ENCODE results near the gene CBLN4.

DNA sequence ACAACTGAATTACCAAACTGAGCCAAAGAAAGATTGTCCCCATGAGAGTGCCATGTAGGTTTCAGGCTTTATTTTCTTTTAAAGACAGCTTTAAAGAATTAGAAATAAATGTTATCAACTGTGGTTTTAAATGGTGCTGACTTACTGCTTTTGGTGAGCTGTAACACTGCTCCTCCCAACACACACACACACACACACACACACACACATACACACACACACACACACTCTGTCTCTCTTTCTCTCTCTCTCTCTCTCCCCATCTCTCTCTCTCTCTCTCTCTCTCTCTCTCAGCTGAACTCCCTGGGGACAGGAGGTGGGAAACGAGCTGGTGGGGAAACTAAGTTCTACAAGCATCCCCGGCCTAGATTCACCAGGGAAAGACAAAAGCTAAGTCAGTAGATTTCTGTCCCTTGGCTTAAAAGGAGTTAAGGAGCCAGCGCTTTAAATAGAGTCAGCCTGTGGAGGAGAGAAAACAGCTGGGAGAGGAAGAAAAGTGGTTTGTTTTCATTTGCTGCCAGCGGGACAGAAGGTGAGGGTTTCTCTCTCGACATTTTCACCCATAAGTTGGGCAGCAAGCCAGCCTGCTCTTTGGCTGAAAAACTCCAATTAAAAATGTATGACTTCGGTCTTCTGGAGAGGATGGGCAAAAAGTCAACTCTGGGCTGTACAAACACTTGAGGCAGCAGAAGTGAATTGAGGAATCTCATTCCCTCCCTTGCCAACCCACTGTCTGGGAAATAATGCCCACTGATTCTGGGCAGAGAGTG, 27.4 kb downstream of the CBLN4 start:
- TF ChIP-seq CTCF (conservative IDR thresholded peaks at IDR 0.05 in 1 of 2, IDR thresholded peaks at IDR 0.05 in 1 of 2; ENCODE audit: extremely low read depth in 1 of 2, insufficient read depth in 1 of 2, low read depth in 1 of 2, low read length in 2 of 2): no peak
- no peak for TF ChIP-seq EZH2 (IDR thresholded peaks at IDR 0.05; ENCODE audit: borderline replicate concordance, low read length)

All from mammary epithelial cell (primary cell).